GM12875 (cell line): ENCODE data around the gene ADGRG4.

ENCODE experiments used
- H3K4me3 ChIP-seq: one replicate; pipeline ENCODE4 v1.5.1; 2011; ENCODE audit warnings: low read depth, low read length, control low read depth
- TF ChIP-seq, protein P1 (sequence below): IDR thresholded peaks from 2 replicates; pipeline ENCODE4 v1.5.1; 2011; ENCODE audit warnings: low read depth, mild to moderate bottlenecking, control low read depth, inconsistent platforms, low read length, moderate library complexity, borderline replicate concordance; ENCODE audit not compliant: insufficient read depth

ADGRG4 gene

DNA sequence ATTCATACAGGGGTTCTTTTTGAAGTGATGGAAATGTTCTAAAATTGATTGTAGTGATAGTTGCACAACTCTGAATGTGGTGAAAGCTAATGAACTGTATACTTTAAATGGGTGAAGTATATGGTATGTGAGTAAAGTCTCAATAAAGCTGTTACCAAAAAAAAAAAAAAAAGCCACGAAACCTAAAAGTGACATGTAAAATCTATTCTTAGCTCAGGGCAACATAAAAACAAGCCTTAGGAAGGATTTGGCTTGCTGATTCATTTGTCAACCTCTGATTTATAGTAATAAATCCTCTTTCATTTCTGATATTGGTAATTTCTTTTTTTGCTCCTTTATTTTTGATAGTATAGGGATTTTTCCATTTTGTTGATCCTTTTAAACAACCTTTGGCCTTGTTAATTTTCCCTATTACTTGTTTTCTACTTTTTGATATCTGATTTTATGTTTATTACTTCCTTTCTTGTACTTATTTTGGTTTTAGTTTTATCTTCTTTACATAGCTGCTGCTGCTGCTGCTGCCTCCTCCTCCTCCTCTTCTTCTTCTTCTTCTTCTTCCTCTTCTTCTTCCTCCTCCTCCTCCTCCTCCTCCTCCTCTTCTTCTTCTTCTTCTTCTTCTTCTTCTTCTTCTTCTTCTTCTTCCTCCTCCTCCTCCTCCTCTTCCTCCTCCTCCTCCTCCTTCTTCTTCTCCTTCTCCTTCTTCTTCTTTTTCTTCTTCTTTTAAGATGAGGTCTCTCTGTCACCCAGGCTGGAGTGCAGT, 79.4 kb downstream of the ADGRG4 start:
- no peak overlapping the region for H3K4me3 ChIP-seq
- TF ChIP-seq, protein P1, sequence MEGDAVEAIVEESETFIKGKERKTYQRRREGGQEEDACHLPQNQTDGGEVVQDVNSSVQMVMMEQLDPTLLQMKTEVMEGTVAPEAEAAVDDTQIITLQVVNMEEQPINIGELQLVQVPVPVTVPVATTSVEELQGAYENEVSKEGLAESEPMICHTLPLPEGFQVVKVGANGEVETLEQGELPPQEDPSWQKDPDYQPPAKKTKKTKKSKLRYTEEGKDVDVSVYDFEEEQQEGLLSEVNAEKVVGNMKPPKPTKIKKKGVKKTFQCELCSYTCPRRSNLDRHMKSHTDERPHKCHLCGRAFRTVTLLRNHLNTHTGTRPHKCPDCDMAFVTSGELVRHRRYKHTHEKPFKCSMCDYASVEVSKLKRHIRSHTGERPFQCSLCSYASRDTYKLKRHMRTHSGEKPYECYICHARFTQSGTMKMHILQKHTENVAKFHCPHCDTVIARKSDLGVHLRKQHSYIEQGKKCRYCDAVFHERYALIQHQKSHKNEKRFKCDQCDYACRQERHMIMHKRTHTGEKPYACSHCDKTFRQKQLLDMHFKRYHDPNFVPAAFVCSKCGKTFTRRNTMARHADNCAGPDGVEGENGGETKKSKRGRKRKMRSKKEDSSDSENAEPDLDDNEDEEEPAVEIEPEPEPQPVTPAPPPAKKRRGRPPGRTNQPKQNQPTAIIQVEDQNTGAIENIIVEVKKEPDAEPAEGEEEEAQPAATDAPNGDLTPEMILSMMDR, result no peak

DNA sequence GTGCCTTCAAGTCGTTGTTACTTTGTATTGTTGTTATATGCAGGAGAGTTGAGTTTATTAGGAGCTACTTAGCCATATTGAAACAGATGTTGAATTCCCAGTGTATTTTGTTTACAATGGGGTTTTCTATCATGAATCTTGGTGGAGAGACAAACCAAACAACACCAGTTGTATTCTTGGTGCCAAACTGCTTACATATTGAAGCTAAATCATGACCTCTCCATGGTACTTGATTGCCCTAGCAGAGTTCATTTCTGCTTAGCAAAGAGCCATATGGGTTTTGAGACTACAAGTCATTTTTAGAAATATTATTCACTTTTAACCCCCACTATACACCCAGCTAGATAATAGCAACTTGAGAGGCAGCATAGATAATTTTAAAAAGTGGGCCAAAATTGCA, 85.4 kb downstream of the ADGRG4 start:
- TF ChIP-seq, protein P1, result no peak
- H3K4me3 ChIP-seq, result no peak overlapping the region

DNA sequence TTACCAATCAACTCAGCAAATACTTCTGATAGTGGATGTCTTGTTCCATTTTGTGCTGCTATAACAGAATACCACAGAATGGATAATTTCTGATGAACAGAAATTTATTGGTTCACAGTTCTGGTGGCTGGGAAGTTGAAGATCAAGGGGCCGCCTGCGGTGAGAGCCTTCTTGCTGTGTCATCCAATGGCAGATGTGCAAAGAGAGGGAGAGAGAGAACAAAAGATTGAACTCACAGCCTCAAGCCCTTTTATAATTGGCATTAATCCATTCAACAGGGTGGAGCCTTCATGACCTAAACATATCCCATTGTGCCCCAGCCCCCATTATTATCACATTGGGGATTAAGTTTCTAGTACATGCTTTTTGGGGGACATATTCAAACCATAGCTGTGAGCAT, 86.1 kb downstream of the ADGRG4 start:
- no peak overlapping the region for H3K4me3 ChIP-seq
- TF ChIP-seq, protein P1, result no peak

DNA sequence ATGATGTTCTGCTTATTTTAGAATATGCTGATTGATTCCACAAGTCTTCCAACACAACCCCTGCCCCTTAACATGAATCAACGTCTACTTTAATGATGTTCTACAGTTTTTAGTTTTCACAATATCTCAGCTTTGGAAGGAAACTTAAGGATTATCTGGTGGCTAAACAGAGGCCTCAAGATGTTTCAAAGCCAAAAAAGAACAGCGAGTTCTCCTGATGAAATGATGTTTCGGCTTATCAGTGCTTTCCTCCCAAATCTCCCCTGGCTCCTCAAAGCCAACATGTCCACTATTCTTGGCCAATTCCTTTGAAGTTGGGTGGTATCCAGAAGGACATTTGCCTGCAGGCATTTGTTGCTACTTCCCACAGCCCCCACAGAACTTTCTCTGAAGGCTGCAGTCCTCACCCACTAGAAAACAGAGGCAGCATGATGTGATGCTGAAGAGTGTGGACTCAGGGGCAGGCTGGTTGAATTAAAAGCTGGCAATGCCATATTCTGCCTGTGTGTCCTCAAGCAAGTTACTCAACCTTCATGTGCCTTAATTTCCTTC, 87.3 kb downstream of the ADGRG4 start:
- no peak overlapping the region for H3K4me3 ChIP-seq
- TF ChIP-seq, protein P1, result no peak

DNA sequence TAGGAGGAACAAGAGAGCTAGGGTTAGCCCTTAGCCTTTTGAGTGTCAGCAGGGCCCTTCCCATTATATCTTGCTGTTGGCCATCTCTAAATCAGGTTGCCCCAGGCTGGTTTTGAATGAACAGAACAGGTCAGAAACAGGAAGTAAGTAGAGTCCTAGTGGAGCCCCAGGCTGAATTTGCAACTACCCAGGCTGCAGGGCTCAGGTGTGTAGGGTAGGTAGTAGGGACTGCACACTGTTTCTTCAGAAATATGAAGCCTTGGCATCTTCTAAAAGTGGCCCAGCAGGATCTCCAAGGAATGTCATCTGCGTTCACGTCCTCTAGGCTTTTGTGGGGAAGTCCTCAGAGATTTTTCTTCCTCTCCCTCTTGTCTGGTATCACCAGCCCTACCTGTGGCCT, 90.2 kb downstream of the ADGRG4 start:
- H3K4me3 ChIP-seq, result no peak overlapping the region
- TF ChIP-seq, protein P1, result no peak

DNA sequence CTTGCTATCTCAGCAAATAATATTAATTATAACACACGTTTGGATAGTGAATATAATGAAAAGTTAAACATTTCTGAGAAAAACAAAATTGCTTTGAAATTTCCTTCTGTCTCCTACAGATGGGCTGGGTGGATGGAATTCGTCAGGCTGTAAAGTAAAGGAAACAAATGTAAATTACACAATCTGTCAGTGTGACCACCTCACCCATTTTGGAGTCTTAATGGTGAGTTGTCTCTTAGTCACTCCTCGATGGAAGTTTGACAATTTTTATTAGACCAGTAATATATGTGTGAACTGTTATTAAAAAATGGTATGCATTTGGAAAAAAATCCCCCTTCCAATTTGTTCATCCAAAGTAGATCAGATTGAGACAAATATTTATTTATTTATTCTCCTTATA, 94.5 kb downstream of the ADGRG4 start:
- H3K4me3 ChIP-seq, result no peak overlapping the region
- TF ChIP-seq, protein P1, result no peak

DNA sequence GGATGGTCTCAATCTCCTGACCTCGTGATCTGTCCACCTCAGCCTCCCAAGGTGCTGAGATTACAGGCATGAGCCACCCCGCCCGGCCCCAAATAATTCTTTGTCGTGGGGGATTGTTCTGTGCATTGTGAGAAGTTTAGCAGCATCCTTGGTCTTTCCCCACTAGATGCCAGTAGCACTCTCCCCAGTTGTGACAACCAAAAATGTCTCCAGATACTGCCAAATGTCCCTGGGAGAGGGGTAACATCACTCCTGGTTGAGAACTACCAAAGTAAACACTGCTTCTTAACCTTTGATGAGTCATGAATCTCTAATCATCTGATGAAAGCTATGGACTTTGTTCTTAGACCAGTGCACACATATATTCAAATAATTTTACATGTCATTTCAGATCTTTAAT, 96.2 kb downstream of the ADGRG4 start:
- TF ChIP-seq, protein P1, result no peak
- no peak overlapping the region for H3K4me3 ChIP-seq
